SU-DHL-6 (cell line): Measurements from ENCODE around the gene CRHR2.

ENCODE experiments used
- H2AFZ ChIP-seq: fragments of 200-600 bp; sonication (generic); 2 replicates; pipeline ENCODE4 v1.6.1; 2014; ENCODE audit warnings: low read depth, mild to moderate bottlenecking, moderate library complexity, mixed read lengths, antibody characterized with exemption, low read length; ENCODE audit not compliant: severe bottlenecking
- H3F3A ChIP-seq: fragments of 200-600 bp; shearing (Covaris generic); 2 replicates; pipeline ENCODE4 v1.6.0; 2016; ENCODE audit warnings: antibody characterized with exemption, mild to moderate bottlenecking; ENCODE audit not compliant: insufficient read depth
- H3K27ac ChIP-seq: fragments of 200-600 bp; sonication (generic); 2 replicates; pipeline ENCODE4 v1.5.1; 2016; ENCODE audit warnings: low read depth, mild to moderate bottlenecking, low read length, moderate library complexity, mixed read lengths
- H3K27me3 ChIP-seq: fragments of 200-600 bp; sonication (generic), shearing (Covaris generic); 2 replicates; pipeline ENCODE4 v1.6.0; 2014; ENCODE audit warnings: mild to moderate bottlenecking, low read length
- H3K36me3 ChIP-seq: fragments of 200-600 bp; sonication (generic); 2 replicates; pipeline ENCODE4 v1.6.1; 2014; ENCODE audit warnings: mild to moderate bottlenecking, low read length, mixed read lengths
- H3K4me2 ChIP-seq: fragments of 300-600, 200-600 bp; shearing (Covaris generic), sonication (generic); 2 replicates; pipeline ENCODE4 v1.6.0; 2014; ENCODE audit warnings: low read length, low read depth, mild to moderate bottlenecking; ENCODE audit not compliant: poor library complexity, severe bottlenecking
- H3K4me3 ChIP-seq: fragments of 200-600 bp; sonication (generic); 2 replicates; pipeline ENCODE4 v1.5.1; 2014; ENCODE audit warnings: antibody characterized with exemption, low read length, mild to moderate bottlenecking, mixed read lengths; ENCODE audit not compliant: insufficient read depth, poor library complexity, severe bottlenecking
- H3K79me2 ChIP-seq: fragments of 200-600 bp; sonication (generic); 2 replicates; pipeline ENCODE4 v1.6.1; 2014; ENCODE audit warnings: mild to moderate bottlenecking, low read length, moderate library complexity; ENCODE audit not compliant: insufficient read depth
- H3K9ac ChIP-seq: fragments of 200-600 bp; sonication (generic); 2 replicates; pipeline ENCODE4 v1.7.0; 2014; ENCODE audit warnings: mild to moderate bottlenecking, low read length
- H3K9me2 ChIP-seq: fragments of 200-600 bp; sonication (generic); replicated peaks from 2 replicates; pipeline ENCODE4 v1.6.1; 2014; ENCODE audit warnings: low read length; ENCODE audit not compliant: insufficient read depth
- H3K9me3 ChIP-seq: fragments of 200-600 bp; sonication (generic); 2 replicates; pipeline ENCODE4 v1.6.1; 2014; ENCODE audit warnings: low read length, mixed read lengths; ENCODE audit not compliant: insufficient read depth
- H4K20me1 ChIP-seq: fragments of 200-600 bp; sonication (generic); 2 replicates; pipeline ENCODE4 v1.6.1; 2014; ENCODE audit warnings: low read depth, mild to moderate bottlenecking, antibody characterized with exemption, low read length, moderate library complexity, mixed read lengths
- EZH2phosphoT487 ChIP-seq: fragments of 200-600 bp; sonication (generic), shearing (Covaris generic); conservative IDR thresholded peaks from 2 replicates; pipeline ENCODE4 v1.6.1; 2018; ENCODE audit warnings: mild to moderate bottlenecking, antibody characterized with exemption, low read length, moderate library complexity, mixed read lengths
- TF ChIP-seq, protein P1 (sequence below): fragments of 200-600 bp; sonication (generic); IDR thresholded peaks from one replicate; pipeline ENCODE4 v1.5.1; 2017; ENCODE audit warnings: antibody characterized with exemption, mild to moderate bottlenecking, low read length, moderate library complexity; ENCODE audit not compliant: insufficient read depth, poor library complexity, severe bottlenecking

The CRHR2 gene

DNA sequence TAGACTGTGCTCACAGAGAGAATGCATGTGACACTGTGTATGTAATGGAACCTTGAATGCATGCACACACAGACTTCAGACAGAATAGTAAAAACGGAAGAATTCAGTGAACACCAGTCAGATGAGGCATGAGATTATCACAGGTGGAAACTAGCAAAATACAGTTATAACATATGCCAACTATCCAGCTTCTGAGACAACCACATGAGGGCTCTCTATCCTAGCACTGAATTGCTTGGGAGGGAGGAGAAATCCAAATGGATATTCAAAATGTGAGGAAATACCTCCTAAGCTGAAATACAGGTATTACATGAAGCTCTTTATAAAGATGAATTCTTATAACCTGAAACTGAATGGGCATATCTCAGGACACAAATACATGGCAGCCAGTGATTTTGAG lies 57.0 kb downstream of the CRHR2 start:
- H3K27ac ChIP-seq, result no peak overlapping the region
- H3K4me2 ChIP-seq, result no peak overlapping the region
- no peak for TF ChIP-seq EZH2phosphoT487
- TF ChIP-seq, protein P1, sequence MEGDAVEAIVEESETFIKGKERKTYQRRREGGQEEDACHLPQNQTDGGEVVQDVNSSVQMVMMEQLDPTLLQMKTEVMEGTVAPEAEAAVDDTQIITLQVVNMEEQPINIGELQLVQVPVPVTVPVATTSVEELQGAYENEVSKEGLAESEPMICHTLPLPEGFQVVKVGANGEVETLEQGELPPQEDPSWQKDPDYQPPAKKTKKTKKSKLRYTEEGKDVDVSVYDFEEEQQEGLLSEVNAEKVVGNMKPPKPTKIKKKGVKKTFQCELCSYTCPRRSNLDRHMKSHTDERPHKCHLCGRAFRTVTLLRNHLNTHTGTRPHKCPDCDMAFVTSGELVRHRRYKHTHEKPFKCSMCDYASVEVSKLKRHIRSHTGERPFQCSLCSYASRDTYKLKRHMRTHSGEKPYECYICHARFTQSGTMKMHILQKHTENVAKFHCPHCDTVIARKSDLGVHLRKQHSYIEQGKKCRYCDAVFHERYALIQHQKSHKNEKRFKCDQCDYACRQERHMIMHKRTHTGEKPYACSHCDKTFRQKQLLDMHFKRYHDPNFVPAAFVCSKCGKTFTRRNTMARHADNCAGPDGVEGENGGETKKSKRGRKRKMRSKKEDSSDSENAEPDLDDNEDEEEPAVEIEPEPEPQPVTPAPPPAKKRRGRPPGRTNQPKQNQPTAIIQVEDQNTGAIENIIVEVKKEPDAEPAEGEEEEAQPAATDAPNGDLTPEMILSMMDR, result no peak
- H3K36me3 ChIP-seq, result peaks cover 82% of the 10 kb centered on the region
- no peak overlapping the region for H2AFZ ChIP-seq
- no peaks in the 10 kb centered on the region; the same call in none of the 2 replicates for H4K20me1 ChIP-seq
- H3K9ac ChIP-seq, result no peak overlapping the region
- no peak overlapping the region for H3K4me3 ChIP-seq
- no peaks in the 10 kb centered on the region for H3F3A ChIP-seq
- H3K79me2 ChIP-seq, result peaks cover 5% of the 10 kb centered on the region; the same call in 1 of the 2 replicates
- no peaks in the 10 kb centered on the region for H3K9me2 ChIP-seq
- H3K9me3 ChIP-seq, result no peaks in the 10 kb centered on the region
- H3K27me3 ChIP-seq, result no peaks in the 10 kb centered on the region

DNA sequence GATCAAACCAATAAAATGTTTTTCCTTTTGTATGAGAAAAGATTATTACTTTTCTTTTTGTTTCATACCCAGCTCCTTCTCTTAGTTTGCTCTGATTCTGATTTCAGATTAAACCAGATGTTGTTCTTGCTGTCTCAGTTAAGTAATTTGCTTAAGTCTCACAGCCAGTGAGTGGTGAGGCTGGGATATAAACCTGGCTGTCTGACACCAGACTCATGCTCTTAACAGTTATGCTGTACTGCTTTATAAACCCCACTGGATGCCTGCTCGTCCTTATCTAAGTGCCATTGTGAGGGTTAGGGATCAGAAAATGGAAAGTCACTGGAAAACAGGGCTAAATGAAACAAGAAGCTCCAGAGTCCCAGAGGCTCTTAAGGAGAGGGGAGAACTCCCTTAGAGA lies 63.3 kb downstream of the CRHR2 start:
- Histone ChIP-seq H3K79me2 (peaks cover 17% of the 10 kb centered on the region; the same call in 1 of the 2 replicates), H3K36me3 (peaks cover 93% of the 10 kb centered on the region), H3K9me2 (no peaks in the 10 kb centered on the region), H4K20me1 (peaks cover 34% of the 10 kb centered on the region), H3K27me3 (no peaks in the 10 kb centered on the region), H3K9ac (no peak overlapping the region), H3K9me3 (no peaks in the 10 kb centered on the region), H3K4me2 (no peak overlapping the region), H3K27ac (no peak overlapping the region), H2AFZ (no peak overlapping the region), H3F3A (0 out of 2 replicates have a peak, but pooled peaks cover 13% of the 10 kb centered on the region), H3K4me3 (no peak overlapping the region)
- TF ChIP-seq, protein P1, result no peak
- no peak for TF ChIP-seq EZH2phosphoT487

DNA sequence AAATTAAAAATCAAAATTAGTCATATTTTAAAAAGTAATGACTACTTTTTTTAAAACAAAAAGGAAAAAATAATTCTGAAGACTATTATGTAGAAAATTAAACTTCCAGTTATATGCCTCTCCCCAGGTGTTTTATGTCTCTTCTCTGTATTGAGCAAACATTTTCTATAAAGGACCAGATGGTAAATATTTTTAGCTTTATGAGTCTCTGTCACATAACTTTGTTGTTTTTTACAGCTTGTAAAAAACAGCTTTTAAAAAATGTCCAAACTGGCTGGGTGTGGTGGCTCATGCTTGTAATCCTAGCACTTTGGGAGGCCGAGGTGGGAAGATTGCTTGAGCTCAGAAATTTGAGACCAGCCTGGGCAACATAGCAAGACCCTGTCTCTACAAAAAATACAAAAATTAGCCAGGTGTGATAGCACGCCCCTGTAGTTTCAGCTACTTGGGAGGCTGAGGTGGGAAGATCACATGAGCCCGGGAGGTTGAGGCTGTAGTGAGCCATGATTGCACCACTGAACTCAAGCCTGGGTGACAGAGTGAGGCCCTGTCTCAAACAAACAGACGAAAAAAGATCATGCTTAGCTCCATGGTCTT lies 64.1 kb downstream of the CRHR2 start:
- 0 out of 2 replicates have a peak, but pooled peaks cover 13% of the 10 kb centered on the region for H3F3A ChIP-seq
- peaks cover 24% of the 10 kb centered on the region for H3K79me2 ChIP-seq
- H3K4me3 ChIP-seq, result no peak overlapping the region
- H3K9ac ChIP-seq, result no peak overlapping the region
- peaks cover 93% of the 10 kb centered on the region for H3K36me3 ChIP-seq
- no peaks in the 10 kb centered on the region for H3K27me3 ChIP-seq
- H3K9me3 ChIP-seq, result no peaks in the 10 kb centered on the region
- no peak overlapping the region for H3K4me2 ChIP-seq
- no peak overlapping the region for H3K27ac ChIP-seq
- H3K9me2 ChIP-seq, result no peaks in the 10 kb centered on the region
- TF ChIP-seq, protein P1, result no peak
- no peak for TF ChIP-seq EZH2phosphoT487
- H4K20me1 ChIP-seq, result peaks cover 38% of the 10 kb centered on the region
- no peak overlapping the region for H2AFZ ChIP-seq
